Keratinocyte (primary cell): ENCODE results near the gene SPRYD3.

Experiments
- EZH2 ChIP-seq: IDR thresholded peaks from one replicate; pipeline ENCODE4 v1.6.1; 2012; ENCODE audit warnings: inconsistent platforms, mild to moderate bottlenecking, low read length, moderate library complexity
- TF ChIP-seq, protein P1 (sequence below), 3 experiments: IDR thresholded peaks in 1 of 3; conservative IDR thresholded peaks in 1 of 3; optimal IDR thresholded peaks in 1 of 3; 2 replicates in 2 of 3; 3 replicates in 1 of 3; pipeline versions ENCODE3 to v1.5.1; 2011; ENCODE audit warnings: low read length in 3 of 3, mild to moderate bottlenecking in 3 of 3, moderate library complexity in 2 of 3, control low read depth in 1 of 3, inconsistent platforms in 1 of 3; ENCODE audit not compliant: insufficient read depth in 2 of 3; ENCODE audit errors: extremely low read depth in 1 of 3

DNA sequence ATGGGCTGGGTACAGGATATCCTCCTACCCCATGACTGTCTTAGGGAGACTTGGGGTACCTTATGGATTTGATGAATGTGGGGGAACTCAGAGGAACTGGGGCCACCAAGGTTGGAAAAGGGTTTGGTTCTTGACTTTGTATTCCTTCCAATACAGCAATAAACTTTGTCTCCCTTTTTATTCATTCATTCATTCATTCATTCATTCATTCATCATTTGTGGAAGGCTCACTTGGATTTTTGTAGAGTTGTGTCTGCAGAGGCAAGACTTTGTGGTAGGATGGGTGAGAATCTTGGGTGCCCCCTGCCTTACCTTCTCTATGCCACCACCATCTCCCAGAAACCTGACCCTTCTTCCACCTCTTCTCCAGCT is 45.1 kb upstream of the SPRYD3 start:
- TF ChIP-seq, protein P1, sequence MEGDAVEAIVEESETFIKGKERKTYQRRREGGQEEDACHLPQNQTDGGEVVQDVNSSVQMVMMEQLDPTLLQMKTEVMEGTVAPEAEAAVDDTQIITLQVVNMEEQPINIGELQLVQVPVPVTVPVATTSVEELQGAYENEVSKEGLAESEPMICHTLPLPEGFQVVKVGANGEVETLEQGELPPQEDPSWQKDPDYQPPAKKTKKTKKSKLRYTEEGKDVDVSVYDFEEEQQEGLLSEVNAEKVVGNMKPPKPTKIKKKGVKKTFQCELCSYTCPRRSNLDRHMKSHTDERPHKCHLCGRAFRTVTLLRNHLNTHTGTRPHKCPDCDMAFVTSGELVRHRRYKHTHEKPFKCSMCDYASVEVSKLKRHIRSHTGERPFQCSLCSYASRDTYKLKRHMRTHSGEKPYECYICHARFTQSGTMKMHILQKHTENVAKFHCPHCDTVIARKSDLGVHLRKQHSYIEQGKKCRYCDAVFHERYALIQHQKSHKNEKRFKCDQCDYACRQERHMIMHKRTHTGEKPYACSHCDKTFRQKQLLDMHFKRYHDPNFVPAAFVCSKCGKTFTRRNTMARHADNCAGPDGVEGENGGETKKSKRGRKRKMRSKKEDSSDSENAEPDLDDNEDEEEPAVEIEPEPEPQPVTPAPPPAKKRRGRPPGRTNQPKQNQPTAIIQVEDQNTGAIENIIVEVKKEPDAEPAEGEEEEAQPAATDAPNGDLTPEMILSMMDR (optimal IDR thresholded peaks at IDR 0.05 in 1 of 3, IDR thresholded peaks at IDR 0.05 in 1 of 3, conservative IDR thresholded peaks at IDR 0.05 in 1 of 3; ENCODE audit: extremely low read depth in 1 of 3, insufficient read depth in 2 of 3, low read length in 3 of 3), result no peak
- TF ChIP-seq EZH2, result no peak
